Measurements from ENCODE around the gene SLAMF8.

Gene SLAMF8

DNA sequence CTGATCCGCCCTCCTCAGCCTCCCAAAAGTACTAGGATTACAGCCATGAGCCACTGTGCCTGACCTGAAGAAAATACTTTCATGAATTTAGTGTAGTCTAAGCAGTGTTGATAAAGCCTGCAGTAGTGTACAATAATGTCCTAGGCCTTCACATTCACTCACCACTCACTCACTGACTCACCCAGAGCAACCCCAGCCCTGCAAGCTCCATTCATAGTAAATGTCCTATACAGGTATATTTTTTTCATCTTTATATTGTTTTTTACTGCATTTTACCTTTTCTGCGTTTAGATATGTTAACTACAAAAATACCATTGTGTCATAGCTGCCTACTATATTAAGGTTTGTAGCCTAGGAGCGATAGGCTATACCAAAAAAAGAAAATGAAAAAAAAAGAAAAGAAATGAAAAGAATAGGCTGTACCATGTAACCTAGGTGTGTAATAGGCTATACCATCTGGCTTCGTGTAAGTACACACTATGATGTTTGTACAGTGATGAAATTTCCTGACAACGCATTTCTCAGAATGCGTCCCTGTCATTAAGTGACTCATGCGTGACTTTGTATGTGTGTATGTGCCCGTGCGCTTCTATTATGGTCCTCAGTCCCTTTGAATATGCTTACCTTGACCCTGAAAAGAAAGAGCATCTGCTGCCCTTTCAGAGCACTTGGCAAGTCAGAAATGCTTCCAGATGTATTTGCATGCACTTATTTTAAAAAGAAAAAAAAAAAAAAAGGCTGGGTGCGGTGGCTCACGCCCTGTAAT is 9.2 kb upstream of the SLAMF8 start:
- FAIRE-seq (no peak), DNase-seq (ENCODE audit: extremely low spot score, insufficient read length, low read depth) (no peak)

DNA sequence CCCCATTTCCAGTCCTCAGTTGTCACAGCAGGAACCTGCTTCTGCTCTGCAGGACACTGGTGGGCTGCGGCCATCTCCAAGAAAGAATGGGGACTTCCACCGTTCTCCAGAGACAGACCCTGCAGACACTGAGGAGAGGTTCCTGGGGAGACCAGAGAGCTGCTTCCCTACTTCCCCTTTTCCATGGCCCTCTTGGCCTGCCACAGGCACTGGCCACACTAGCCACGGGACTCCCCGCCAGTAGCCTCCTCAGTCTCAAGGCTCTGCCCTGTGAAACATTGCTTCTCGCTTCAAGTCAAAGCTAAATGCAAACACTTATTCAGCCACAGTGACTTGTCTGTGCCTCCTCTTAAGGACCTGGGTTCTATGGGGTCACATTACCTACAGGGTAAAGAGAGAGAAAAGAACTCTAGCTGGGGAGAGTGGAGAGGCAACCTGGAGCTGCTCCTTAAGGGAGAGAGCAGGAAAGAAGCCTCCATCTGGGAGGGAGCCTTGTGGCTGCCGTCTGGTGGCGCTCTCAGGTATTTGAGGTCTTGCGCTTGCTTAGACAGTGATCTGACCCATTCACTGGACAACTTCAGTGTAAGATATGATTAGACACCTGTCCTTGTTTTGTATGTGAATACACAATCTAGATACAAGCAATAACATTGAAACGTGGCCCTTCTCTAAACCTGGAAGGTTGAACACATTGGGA is 5.4 kb upstream of the SLAMF8 start:
- DNase-seq (ENCODE audit: extremely low spot score, insufficient read length, low read depth) (peak; percentile 20), FAIRE-seq (peak; percentile 89)

DNA sequence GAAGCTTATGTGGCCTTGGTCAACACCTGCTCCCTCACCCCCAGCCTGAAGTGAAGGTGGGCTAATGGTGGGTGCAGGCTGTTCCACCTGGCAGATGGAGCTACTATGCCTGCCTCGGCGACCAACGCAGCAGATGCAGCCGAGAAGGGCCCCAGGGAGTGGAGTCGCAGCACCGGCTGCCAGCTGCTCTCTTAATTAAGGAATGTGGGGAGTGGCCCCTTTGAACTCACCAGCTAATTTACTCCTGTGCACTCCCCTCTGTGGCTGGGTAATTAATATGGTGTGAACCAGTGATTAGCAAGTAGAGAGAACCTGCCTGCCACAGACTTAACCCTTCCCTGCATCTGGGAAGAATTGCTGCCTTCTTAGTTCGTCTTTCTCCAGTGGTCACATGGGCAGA is 3.3 kb upstream of the SLAMF8 start:
- DNase-seq (ENCODE audit: extremely low spot score, insufficient read length, low read depth) (no peak), FAIRE-seq (no peak)

DNA sequence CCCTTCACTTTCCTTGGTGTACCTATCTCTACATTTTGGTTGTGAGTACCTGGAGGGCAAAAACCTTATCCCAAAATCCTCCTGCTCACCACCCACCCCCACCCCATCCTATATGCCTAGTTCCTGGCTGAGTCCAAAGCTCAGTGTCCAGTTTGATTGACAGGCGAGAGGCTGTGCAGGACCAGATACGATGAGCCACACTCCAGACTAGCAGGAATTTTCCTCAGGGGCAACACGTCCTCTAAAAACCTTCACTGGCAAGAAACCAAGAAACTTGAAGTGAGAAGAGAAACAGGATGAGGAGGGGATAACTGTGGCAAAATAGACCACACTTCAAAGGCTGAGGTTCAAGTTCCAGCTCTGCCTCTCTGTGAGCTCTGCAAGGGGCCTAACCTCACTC is 1.1 kb upstream of the SLAMF8 start:
- DNase-seq (ENCODE audit: extremely low spot score, insufficient read length, low read depth) (no peak), FAIRE-seq (peak; percentile 9)

DNA sequence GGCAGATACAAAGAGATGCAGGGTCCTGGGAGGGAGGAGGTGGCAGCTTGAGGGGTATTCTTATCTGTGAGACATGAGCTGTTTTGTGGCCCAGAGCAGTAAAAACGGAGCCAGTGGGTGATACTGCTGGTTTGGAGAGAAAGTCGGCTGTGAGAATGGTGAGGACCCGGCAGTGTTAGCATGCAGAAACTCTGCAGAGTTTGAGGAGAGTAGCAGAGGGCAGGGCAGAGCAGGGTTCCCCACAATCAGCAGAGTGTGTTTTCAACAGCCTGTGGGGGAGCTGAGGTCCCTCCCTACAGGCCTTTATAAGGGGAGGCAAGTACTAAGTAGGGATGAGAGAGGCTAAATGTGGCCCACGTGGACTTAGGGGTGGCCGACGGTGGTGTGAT is 423 bp downstream of the SLAMF8 start:
- no peak for DNase-seq (ENCODE audit: extremely low spot score, insufficient read length, low read depth)
- no peak for FAIRE-seq

DNA sequence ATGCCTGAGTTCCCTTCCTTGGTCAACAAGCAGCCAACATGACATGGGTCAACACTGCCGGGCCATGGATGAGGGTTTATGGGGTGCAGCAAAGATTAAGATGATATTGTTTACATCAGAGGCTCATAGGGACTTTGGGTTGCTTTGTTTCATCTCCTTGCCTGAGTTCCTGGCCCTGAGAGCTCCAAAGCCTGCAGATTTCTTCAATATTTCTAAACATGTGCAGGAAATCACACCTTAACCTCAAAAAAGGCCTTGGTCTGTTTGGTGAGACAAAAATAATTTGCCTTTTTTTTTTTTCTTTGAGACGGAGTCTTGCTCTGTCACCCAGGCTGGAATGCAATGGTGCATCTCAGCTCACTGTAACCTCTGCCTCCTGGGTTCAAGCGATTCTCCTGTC is 876 bp downstream of the SLAMF8 start:
- FAIRE-seq (peak; percentile 38), DNase-seq (ENCODE audit: extremely low spot score, insufficient read length, low read depth) (no peak)

DNA sequence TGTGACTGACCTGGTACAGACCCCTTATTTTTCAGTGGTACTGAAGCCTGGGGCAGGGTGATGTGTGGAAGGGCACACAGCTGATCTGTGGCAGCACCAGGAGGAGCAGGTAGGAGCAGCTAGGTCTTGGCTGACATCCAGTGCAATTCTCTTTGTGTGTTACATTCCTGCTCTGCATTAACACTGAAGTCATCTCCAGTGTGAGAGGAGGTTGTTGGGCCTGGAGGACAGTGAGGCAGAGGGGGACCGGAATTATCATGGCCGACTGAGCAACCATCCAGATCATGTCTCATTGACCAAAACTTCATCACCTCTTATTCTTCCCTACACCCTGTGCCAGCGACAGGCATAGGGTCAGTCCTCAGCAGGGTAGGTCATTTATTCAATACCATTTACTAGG is 1.5 kb downstream of the SLAMF8 start:
- FAIRE-seq (no peak), DNase-seq (ENCODE audit: extremely low spot score, insufficient read length, low read depth) (no peak)

DNA sequence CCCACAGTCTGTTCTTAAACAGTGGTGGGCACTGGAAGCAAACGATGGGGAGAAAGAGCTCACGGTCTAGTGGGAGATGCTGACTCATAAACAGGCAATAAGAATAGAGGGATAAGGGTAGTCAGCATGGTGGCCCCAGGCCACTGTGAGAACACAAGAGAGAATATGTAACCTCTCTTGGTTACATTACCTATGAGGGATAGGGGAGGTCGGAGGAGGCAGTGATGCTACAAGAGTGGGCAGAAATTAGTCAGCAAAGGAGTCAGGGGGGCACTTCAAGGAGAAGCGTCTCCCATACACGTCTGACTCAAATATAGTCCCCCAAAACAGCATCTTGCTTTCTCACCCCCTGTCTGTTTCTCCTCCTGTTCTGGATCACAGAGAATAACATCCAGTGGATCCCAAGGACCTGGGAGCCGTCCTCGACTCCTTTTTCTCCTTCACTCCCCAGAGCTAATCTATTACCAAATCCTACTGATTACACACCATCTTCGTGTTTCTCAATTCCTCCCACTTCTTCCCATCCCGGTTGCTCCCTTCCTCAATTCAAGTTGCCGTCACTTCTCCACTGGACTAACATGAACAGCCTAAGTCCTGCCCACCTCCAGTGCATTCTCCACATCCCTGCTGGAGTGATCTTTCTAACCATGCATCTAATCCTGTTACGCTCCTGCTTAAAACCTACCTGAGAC is 2.1 kb downstream of the SLAMF8 start:
- DNase-seq (ENCODE audit: extremely low spot score, insufficient read length, low read depth) (no peak), FAIRE-seq (peak; percentile 46)

DNA sequence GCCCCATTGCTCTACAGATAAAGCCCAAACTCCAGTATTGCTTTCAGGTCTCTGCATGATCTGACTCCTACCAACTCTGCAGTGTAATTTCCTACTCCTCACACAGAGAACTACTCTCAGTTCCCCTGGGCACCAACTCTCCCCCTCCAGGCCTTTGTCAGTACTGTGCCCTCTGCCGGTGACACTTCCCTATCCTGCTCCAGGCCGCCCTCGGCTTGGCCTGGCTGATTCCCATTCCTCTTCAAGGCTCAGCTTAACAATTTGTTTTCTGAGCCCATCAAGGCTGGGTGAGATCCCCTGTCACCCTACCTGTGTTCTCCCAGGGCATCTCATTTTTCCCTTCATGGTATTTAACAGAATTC is 2.6 kb downstream of the SLAMF8 start:
- peak; percentile 77 for FAIRE-seq
- no peak for DNase-seq (ENCODE audit: extremely low spot score, insufficient read length, low read depth)

DNA sequence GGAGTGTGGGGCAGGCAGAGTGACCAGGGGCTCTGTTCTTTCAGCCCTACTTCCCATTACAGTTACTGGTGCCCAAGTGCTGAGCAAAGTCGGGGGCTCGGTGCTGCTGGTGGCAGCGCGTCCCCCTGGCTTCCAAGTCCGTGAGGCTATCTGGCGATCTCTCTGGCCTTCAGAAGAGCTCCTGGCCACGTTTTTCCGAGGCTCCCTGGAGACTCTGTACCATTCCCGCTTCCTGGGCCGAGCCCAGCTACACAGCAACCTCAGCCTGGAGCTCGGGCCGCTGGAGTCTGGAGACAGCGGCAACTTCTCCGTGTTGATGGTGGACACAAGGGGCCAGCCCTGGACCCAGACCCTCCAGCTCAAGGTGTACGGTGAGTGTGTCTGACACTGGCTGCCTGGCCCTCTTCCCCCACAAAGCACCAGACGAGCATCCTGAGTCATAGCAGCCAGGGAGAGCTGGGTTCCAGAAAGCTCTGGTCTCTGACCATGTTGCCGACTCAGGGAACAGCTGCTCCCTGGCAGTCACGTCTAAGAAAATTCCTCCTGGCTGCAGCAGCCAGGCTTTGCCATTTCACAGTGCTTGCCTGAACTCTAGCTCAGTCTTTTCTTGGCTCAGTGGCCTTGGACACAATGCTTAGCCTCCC is 3.3 kb downstream of the SLAMF8 start:
- DNase-seq (ENCODE audit: extremely low spot score, insufficient read length, low read depth) (no peak), FAIRE-seq (no peak)

DNA sequence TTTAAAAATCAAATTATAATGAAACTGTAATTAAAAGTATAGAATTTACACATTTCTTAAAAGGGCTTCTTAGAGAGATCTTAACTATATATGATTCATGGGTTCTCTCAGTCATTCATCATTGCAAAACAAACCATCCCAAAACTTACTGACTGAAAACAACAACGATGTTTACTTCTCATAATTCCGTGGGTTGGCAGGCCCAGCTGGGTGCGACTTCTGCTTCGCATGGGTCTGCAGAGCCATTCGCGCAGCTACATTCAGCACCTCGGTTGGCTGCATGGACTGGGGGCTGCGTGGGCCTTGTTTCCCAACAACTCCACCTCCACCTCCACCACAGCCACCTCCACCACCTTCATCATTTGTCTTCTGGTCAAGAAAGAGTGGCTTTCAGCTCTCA is 4.0 kb downstream of the SLAMF8 start:
- no peak for FAIRE-seq
- DNase-seq (ENCODE audit: extremely low spot score, insufficient read length, low read depth): no peak

DNA sequence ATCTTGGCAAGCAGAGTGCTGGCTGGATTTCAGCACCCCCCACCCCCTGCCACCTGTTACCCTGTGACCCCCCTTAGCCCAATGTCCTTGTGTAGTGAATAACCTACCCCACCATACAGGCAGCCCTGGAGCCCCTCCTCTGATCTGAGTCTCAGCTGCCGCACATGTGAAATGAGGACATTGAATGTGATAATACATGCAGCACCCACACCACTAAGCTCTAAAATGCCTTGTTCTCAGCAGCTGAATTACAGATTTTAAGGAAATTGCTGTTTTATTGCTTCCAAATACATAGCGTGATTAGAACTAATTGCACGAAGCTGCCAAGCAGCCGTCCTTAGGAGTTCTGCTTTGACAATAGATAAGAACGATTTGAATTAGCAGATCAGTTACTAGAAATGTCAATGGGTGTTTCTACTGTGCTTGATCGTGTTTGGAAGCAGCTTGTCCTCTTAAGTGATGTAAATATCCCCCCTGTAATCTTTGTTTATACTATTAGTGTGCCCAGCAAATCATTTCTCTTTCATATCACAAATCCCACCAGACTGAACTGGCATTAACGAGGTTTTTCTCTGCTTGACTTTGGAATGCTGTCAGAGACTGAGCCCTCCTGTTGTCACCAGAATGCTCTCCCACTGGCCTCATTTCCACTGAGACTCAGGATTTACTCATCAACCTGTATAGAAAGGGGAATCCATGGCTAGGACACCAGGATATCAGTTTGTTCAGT is 4.9 kb downstream of the SLAMF8 start:
- DNase-seq (ENCODE audit: extremely low spot score, insufficient read length, low read depth): no peak

DNA sequence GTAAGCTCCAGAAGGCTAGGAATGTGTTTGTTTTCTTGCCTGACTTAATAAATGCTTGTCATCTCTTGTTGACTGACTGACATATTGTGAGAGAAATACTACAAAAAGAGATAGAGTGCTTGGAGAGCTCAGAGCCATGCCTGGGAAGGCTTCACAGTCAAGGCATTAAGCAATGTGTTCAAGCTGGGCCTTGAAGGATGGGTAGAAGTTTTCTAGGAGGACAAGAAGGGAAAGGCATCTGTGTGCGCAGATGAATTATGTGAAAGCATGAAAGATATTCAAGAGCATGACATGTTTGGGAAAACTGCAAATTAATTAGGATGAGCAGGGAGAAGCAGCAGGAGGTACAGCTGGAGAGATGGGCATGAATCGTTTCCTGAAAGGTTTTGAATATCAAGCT is 5.6 kb downstream of the SLAMF8 start:
- no peak for DNase-seq (ENCODE audit: extremely low spot score, insufficient read length, low read depth)
- no peak for FAIRE-seq

More for the DNA sequence above, 4.9 kb downstream of the SLAMF8 start:
- no peak for FAIRE-seq

DNA sequence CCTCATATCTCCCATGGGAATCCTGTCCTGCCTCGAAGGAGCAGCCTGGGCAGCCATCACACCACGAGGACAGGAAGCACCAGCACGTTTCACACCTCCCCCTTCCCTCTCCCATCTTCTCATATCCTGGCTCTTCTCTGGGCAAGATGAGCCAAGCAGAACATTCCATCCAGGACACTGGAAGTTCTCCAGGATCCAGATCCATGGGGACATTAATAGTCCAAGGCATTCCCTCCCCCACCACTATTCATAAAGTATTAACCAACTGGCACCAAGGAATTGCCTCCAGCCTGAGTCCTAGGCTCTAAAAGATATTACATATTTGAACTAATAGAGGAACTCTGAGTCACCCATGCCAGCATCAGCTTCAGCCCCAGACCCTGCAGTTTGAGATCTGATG is 8.7 kb downstream of the SLAMF8 start:
- no peak for DNase-seq (ENCODE audit: extremely low spot score, insufficient read length, low read depth)

DNA sequence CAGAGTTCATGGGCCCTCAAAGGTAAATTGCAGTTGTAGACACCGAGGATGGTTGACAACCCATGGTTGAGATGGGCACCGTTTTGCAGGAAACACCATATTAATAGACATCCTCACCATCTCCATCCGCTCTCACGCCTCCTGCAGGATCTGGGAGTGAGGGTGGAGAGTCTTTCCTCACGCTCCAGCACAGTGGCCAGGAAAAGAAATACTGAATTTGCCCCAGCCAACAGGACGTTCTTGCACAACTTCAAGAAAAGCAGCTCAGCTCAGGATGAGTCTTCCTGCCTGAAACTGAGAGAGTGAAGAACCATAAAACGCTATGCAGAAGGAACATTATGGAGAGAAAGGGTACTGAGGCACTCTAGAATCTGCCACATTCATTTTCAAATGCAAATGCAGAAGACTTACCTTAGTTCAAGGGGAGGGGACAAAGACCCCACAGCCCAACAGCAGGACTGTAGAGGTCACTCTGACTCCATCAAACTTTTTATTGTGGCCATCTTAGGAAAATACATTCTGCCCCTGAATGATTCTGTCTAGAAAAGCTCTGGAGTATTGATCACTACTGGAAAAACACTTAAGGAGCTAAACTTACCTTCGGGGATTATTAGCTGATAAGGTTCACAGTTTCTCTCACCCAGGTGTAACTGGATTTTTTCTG is 9.3 kb downstream of the SLAMF8 start:
- FAIRE-seq (no peak), DNase-seq (ENCODE audit: extremely low spot score, insufficient read length, low read depth) (no peak)

More for the DNA sequence above, 8.7 kb downstream of the SLAMF8 start:
- FAIRE-seq: no peak

DNA sequence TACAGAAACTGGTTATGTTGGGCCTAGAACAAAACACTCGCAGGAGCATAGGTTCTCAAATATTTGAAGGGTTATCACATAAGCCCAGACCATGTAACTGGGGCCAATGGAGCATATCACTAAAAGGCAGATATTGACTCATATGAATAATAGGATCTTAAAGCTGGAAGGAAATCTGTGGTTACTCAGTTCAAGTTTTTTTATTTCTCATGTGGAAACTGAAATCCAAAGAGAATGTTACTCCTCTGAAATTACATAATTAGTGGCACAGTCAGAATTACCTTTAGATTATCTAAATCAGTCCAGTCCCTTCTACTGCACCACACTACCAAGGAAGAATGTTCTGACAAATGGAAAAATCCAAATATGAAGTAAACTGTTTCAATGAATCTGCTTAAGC is 12.0 kb downstream of the SLAMF8 start:
- no peak for DNase-seq (ENCODE audit: extremely low spot score, insufficient read length, low read depth)
- FAIRE-seq: no peak

DNA sequence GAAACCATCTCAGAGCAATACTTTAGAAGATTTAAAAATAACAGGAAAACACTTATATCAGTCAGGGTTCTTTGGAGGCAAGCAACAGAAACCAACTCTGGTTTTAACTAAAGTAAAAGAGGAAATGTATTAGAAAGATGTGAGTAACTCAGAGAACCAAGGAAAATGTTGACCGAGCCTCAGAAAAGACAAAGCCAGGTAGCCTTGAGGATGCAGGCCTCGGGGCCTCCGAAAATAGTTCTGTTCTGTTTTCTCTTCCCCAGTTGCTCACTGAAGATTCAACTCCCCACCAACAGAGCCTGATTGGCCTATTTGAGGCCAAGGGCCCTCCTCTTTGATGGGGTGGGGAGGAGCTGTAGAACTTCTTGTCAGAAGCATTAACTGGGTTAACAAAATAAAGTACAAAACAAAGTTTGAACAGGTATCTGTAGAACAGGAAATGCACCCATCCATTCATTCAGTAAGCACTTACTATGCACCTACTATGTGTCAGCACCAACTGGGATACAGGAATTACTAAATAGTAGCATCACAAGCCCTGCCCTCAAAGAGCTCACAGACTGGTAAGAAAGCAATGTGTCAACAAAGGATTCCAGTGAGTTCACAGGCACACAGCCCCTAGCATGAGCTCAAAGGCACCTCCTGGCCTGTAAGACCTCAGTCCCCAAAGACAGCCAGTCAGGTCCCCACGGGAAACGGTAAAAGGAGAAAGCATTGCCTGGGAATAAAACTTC is 12.6 kb downstream of the SLAMF8 start:
- DNase-seq (ENCODE audit: extremely low spot score, insufficient read length, low read depth) (peak; percentile 23), FAIRE-seq (peak; percentile 50)

DNA sequence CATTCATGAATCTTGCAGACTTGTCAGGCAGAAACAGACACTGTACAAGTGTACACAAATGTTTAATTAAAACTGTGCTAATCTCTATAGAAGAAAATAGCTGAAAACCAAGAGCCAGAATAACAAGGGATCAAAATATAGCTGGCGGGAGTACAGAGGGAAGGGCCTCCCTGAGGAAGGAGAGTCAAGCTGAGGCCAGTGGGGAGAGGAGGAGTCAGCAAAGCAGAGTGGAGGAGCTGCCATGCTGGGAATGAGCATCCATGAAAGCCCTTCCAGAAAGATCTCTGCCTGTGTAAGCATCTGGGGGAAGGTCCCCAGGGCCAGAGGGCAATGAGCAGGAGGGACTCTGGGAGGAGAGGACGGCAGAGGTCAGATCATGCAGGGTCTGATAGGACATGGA is 15.1 kb downstream of the SLAMF8 start:
- no peak for DNase-seq (ENCODE audit: extremely low spot score, insufficient read length, low read depth)
- FAIRE-seq: no peak

DNA sequence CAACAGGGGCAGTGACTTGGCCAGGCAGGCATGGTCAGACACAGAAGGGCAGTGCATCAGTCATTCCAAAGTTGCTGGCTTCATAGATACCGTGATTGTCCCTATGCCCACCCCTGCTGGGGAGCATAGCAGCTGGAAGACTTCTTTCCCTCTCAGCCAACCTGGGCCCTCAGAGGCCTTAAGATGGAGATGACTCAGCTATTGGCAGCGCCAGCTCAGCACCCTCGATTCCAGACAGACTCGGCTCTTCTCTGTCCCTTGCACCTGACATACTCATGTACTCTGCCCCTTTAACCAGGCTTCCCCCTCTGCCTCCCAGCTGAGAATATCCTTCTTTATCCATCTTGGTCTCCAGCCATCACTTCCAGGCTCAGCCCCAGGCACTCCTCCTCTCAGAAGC is 16.8 kb downstream of the SLAMF8 start:
- DNase-seq (ENCODE audit: extremely low spot score, insufficient read length, low read depth) (no peak), FAIRE-seq (no peak)
